Lower leg skin (tissue), 4 donors: ENCODE results near the gene HAUS7. TPM values are rescaled to one million over a fixed set of nuclear protein-coding genes. Genes with fewer than 3 reads are reported as not detected.
A peak's percentile ranks its signal among the peaks of the same experiment; 100 is the strongest.

ENCODE experiments used
- DNase-seq, 2 donors: peaks; one replicate each; pipeline ENCODE4 v3.0.0-alpha.2; 2019; ENCODE audit warnings: low spot score in 2 of 2
- H3K4me3 ChIP-seq: fragments of 200-600 bp; sonication (generic); 2 replicates; pipeline ENCODE4 v1.5.1; 2017; ENCODE audit warnings: mild to moderate bottlenecking, low read depth; ENCODE audit not compliant: poor library complexity, severe bottlenecking
- POLR2A ChIP-seq, 2 donors: fragments of 450-650 bp; IDR thresholded peaks; one replicate each; pipeline ENCODE4 v1.6.1; 2016 to 2017; ENCODE audit warnings: antibody characterized with exemption in 2 of 2, mild to moderate bottlenecking in 1 of 2, moderate library complexity in 1 of 2
- WGBS, 2 donors: methylation state at CpG; one replicate each; pipeline ENCODE4 v1.1.5; 2018; 5-methylcytosine and 5-hydroxymethylcytosine counted together
- intact Hi-C: fragments of 100-400 bp; cut with DNase I; formaldehyde crosslinking; loops from one replicate; pipeline ENCODE4 v1.15.0; 2023; ENCODE audit warnings: low total_unique reads
- total RNA-seq, 4 donors: library from RNA; depleted of rRNA; stranded (reverse); fragments of >200 nt; gene quantifications; one replicate each; pipeline ENCODE4 v1.1.0, GENCODE V29; 2016
- TF ChIP-seq, protein P1 (sequence below), 3 donors: fragments of 450-650 bp; IDR thresholded peaks; one replicate each; pipeline ENCODE4 v1.5.1; 2016; ENCODE audit warnings: antibody characterized with exemption in 3 of 3, mild to moderate bottlenecking in 3 of 3, moderate library complexity in 2 of 3

The HAUS7 gene
- total RNA-seq, 4 donors from 2014 or later, result 2.7 to 24.2 (median 13.6) TPM

DNA sequence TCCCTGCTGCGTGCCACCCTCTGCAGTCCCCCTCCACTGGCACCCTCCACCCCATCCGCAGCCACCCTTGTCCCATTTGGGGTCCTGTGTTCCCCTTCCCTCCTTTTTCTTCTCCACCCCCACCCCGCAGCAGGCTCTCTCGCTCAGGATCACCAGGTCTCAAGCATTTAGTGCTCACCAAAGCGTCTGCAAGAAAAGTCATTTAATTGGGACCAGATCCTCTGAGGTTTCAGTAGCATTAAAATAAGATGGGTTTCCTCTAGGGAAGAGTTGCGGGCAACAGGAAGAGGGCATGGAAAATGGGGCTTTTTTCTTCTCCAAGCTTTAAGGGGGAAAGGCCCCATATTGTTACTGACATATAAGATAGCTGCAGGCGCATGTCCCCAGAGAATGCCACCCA, 4.9 kb upstream of the HAUS7 start:
- H3K4me3 ChIP-seq, result no peak overlapping the region
- 54 to 63% methylated on average over 7 of the region's 7 CpGs for WGBS, 2 donors
- TF ChIP-seq POLR2A (IDR thresholded peaks at IDR 0.05), result no peak
- TF ChIP-seq, protein P1, sequence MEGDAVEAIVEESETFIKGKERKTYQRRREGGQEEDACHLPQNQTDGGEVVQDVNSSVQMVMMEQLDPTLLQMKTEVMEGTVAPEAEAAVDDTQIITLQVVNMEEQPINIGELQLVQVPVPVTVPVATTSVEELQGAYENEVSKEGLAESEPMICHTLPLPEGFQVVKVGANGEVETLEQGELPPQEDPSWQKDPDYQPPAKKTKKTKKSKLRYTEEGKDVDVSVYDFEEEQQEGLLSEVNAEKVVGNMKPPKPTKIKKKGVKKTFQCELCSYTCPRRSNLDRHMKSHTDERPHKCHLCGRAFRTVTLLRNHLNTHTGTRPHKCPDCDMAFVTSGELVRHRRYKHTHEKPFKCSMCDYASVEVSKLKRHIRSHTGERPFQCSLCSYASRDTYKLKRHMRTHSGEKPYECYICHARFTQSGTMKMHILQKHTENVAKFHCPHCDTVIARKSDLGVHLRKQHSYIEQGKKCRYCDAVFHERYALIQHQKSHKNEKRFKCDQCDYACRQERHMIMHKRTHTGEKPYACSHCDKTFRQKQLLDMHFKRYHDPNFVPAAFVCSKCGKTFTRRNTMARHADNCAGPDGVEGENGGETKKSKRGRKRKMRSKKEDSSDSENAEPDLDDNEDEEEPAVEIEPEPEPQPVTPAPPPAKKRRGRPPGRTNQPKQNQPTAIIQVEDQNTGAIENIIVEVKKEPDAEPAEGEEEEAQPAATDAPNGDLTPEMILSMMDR (IDR thresholded peaks at IDR 0.05), result no peak

DNA sequence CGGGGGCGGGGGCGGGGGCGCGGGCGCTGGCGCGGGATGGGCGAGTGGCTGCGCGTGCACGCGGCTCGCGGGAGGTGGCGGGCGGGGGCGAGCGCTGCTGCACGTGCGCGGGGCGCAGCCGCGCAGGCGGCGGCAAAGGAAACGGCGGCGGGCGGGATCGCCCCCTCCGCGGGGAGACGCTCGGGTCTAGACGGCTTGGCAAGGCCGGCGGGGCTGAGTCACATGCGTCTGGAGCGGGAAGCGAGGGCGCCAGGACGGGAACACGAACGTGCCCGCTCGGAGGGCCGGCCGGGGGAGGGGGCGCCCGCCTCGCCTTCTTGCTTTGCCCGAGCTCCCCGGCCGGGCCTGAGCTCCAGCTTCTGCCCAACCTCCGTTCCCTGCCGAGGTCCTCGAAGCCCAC, 4.3 kb upstream of the HAUS7 start:
- H3K4me3 ChIP-seq, result no peak overlapping the region
- 36% methylated on average over 59 of the region's 59 CpGs; no CpG with 5 or more reads in 1 of the 2 donors for WGBS, 2 donors
- intact Hi-C loops, result no loop called here
- DNase-seq, result peak in 1 of 2 donors; percentile 20
- TF ChIP-seq, protein P1 (IDR thresholded peaks at IDR 0.05), result no peak
- TF ChIP-seq POLR2A (IDR thresholded peaks at IDR 0.05), result no peak

More for the DNA sequence above, 4.9 kb upstream of the HAUS7 start:
- no peak for DNase-seq
- intact Hi-C loops, result no loop called here

DNA sequence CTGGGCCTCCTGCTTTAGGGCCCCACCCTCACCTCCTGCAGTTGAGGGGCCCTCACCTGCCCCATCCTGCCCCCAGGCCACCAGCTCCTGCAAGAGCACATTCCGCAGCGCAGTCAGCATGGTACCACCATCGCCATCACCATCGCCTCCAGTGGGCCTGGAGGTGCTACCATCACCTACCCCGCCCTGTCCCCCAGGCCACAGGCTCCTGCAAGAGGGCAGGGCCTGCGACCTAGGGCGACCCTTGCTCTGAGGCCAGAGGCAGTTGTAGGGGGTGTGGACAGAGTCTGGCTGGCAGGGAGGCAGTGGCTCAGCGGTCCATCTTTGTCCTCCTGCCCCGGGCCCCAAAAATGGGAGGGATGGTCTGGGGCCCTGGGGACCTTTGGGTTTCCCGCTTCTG, 3.9 kb upstream of the HAUS7 start:
- no peak for DNase-seq
- H3K4me3 ChIP-seq, result no peak overlapping the region
- intact Hi-C loops, result no loop called here
- WGBS, 2 donors, result 82% methylated on average over 7 of the region's 10 CpGs; no CpG with 5 or more reads in 1 of the 2 donors
- TF ChIP-seq, protein P1 (IDR thresholded peaks at IDR 0.05), result no peak
- no peak for TF ChIP-seq POLR2A (IDR thresholded peaks at IDR 0.05)

DNA sequence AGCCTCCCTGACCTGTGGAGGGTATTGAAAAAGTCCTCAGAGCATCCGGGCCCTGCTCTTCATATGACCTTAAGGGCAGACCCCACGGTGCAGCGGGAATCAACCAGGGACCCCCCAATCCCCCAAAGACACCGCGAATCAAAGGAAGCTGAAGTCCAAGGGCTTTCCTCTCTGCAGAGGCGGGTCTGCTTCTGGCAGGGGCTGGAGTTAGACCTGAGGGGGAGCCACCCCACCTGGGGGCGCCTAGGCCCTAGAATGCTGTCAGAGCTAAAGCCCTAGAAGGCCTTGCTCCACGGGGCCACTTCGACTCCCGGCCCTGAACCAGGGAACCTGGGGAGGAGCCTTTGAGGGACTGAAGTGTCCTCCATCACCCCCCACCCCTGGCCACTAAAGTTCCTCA, 2.8 kb upstream of the HAUS7 start:
- DNase-seq, result no peak
- WGBS, 2 donors, result 80 to 82% methylated on average over 3 to 7 of the region's 10 CpGs
- TF ChIP-seq, protein P1 (IDR thresholded peaks at IDR 0.05), result no peak
- TF ChIP-seq POLR2A (IDR thresholded peaks at IDR 0.05), result no peak
- intact Hi-C loops, result no loop called here
- H3K4me3 ChIP-seq, result no peak overlapping the region

DNA sequence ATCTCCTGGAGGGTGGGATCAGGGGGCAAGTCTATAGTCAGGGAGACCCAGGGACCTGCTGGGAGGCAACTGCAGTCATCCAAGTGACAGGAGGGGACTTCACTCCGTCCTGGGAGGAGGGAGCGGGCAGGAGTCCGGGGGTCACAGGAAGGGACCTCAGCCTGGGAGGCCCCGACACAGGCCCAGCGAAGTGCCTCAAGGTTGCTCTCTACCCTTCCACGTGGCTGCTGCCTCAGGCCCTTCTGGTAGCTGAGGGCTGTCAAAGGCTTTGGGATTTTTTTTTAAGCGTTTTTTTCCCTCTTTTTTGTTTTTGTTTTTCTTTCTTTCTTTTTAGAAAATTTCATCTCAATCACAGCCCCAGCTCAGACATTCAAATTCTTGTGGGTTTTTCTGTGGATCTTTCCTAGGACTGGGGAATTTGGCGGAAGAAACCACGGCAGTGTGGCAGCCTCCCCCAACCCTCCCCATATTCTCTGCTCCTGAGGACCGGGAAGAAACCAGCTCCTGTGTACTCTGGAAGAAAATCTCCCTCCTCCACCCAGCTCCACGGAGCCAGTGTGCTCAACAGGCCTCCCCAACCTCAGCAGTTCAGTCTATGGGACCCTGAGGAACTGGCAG, 1.4 kb upstream of the HAUS7 start:
- no peak for DNase-seq
- WGBS, 2 donors, result 57 to 69% methylated on average over 7 to 11 of the region's 11 CpGs
- no peak overlapping the region for H3K4me3 ChIP-seq
- intact Hi-C loops, result no loop called here
- TF ChIP-seq POLR2A (IDR thresholded peaks at IDR 0.05), result no peak
- TF ChIP-seq, protein P1 (IDR thresholded peaks at IDR 0.05), result no peak
